Activated T-cell treated with anti-CD3 and anti-CD28 coated beads, Interleukin-2, amount 50 U/mL, for 72 hours (primary cell): ENCODE data around the gene KRTAP5-2. TPM values are rescaled to one million over a fixed set of nuclear protein-coding genes. Genes with fewer than 3 reads are reported as not detected.
A peak's percentile ranks its signal among the peaks of the same experiment; 100 is the strongest.
"Not testable (repeated sequence)": the region's sequence is repeated elsewhere in the genome, so short reads cannot be mapped to it uniquely, and the experiment has no call there.

Source experiments
- ATAC-seq, 2 donors: fragments of 150-1000 bp; cut with Tn5 transposase; replicated peaks in 1 of 2; 2 replicates each; pipeline ENCODE4 v1.10.0; 2021; ENCODE audit warnings: moderate library complexity in 2 of 2, mild to moderate bottlenecking in 1 of 2
- DNase-seq, 2 donors: peaks; one replicate each; pipeline ENCODE4 v3.0.0; 2021 to 2022; ENCODE audit warnings: mixed read lengths in 1 of 2
- H3K27ac Mint-ChIP-seq: one replicate; pipeline ENCODE4 v1.8.0; 2022; ENCODE audit warnings: mild to moderate bottlenecking, moderate library complexity, mixed read lengths
- H3K27me3 Mint-ChIP-seq: one replicate; pipeline ENCODE4 v1.8.0; 2022; ENCODE audit warnings: low read depth, mixed read lengths
- H3K36me3 Mint-ChIP-seq, 2 donors: one replicate each; pipeline ENCODE4 v1.8.0; 2022; ENCODE audit warnings: mixed read lengths in 2 of 2, mild to moderate bottlenecking in 1 of 2; ENCODE audit not compliant: insufficient read depth in 2 of 2
- H3K4me1 Mint-ChIP-seq: one replicate; pipeline ENCODE4 v1.8.0; 2022; ENCODE audit warnings: low read depth, mixed read lengths
- H3K4me3 Mint-ChIP-seq, 2 donors: one replicate each; pipeline ENCODE4 v1.8.0; 2022; ENCODE audit warnings: mild to moderate bottlenecking in 2 of 2, mixed read lengths in 2 of 2, moderate library complexity in 2 of 2
- H3K9me3 Mint-ChIP-seq, 2 donors: one replicate each; pipeline ENCODE4 v1.8.0; 2022; ENCODE audit warnings: mixed read lengths in 2 of 2
- total RNA-seq, 2 donors: library from RNA; stranded (reverse); gene quantifications; one replicate each; pipeline ENCODE4 v1.2.3, GENCODE V29; 2022

The KRTAP5-2 gene
- total RNA-seq, 2 donors from 2014 or later: not detected

DNA sequence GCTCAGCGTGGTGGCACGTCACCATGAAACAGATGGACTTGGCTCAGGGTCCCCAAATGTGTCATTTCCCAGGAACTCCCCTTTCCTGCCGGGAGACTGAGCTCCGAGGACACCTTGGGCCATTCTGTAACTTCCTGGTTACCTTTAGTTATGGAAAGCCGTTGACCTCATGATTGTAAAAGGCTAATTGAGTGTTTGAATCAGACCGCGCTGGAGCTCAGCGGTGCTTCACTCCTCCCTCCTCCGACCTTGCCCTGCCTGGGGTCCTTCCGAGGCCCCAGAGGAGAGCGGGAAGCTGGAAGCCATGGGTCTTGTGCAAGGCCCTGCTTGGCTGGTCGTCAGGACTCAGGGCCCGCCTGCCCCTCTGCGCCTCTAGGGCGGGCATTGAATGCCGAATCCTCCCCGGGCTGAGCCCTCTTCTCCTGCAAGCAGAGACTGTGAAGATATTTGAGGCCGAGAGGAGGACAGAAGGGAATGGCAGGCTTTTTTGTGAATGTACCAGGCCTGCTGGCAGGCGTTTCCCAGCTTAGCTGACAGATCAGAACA lies 1.4 kb downstream of the KRTAP5-2 start:
- peaks cover 20% of the 10 kb centered on the region for H3K27me3 Mint-ChIP-seq
- ATAC-seq, H3K36me3 Mint-ChIP-seq: not testable (repeated sequence)

DNA sequence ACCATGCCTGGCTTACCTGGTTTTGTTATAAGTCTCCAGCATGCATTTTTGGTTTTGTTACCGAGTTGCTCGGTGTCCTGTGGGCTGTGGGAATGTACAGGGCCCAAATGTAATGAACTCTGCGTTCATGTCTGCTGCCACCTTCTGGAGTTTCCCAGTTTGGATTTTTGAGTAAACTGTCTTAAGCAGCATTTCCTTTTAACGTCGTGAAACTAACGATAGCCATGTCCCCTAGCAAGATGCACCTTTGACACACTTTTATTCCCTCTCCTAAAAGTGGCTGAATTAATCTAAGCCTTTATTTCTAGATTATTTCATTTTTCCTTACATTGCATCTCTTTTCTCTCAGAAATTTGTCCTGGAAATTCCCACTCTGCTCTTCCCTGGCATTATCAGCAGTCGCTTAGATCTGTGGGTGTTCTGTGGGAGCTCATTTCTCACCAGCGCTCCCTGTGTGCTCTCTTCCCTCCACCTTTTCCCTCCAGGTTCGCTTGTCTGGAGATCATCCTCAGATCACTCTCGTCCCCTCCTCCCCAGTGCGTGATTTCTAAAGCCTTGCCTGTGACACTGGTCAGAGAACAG lies 2.0 kb downstream of the KRTAP5-2 start:
- not testable (repeated sequence) for H3K4me1 Mint-ChIP-seq, H3K9me3 Mint-ChIP-seq, DNase-seq, H3K27ac Mint-ChIP-seq, ATAC-seq, H3K36me3 Mint-ChIP-seq, H3K4me3 Mint-ChIP-seq
- H3K27me3 Mint-ChIP-seq: peaks cover 18% of the 10 kb centered on the region

More for the DNA sequence above, 1.4 kb downstream of the KRTAP5-2 start:
- H3K4me1 Mint-ChIP-seq, H3K4me3 Mint-ChIP-seq, DNase-seq, H3K27ac Mint-ChIP-seq, H3K9me3 Mint-ChIP-seq: not testable (repeated sequence)

DNA sequence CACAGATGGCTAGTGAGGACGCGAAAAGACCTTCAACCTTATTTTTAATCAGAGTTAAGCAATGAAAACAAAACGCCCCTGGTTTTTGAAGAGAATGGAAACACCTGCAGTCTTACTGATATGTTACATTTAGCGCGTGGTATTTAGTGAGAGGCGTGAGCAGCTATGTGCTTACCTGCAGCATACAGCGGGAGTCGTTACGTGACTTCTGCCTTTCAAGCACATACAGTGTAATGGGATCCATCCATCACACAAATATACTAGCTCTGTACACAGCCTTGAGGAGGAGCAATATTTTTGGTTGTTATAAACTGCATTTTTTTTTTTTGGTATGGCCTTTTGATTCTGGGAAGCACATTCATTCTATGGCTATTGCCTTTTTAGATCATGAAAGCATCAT lies 5.5 kb downstream of the KRTAP5-2 start:
- DNase-seq (no peak), ATAC-seq (no peak)
- H3K27me3 Mint-ChIP-seq: peaks cover 18% of the 10 kb centered on the region
- peaks cover 4% of the 10 kb centered on the region in 2 donors for H3K36me3 Mint-ChIP-seq
- H3K4me1 Mint-ChIP-seq: peaks cover 13% of the 10 kb centered on the region
- no peak overlapping the region for H3K4me3 Mint-ChIP-seq
- no peak overlapping the region for H3K27ac Mint-ChIP-seq
- H3K9me3 Mint-ChIP-seq: peaks cover 0 to 3% of the 10 kb centered on the region in 2 donors

DNA sequence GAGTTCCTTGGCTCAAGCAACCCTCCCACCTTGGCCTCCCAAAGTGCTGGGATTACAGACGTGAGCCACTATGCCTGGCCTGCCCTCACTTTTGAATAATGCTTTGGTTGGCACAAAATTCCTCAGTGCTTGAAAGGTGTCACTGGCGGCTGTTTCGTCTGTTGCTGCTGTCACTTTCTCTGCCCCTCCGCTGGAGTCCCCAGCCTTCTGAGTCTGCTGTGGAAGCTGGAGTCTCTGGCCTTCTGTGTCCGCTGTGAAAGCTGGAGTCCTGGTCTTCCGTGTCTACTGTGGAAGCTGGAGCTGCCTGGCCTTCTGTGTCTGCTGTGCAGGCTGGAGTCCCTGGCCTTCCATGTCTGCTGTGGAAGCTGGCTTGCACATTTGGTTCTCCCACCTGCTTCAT lies 8.1 kb downstream of the KRTAP5-2 start:
- no peak for DNase-seq
- peaks cover 8% of the 10 kb centered on the region for H3K4me1 Mint-ChIP-seq
- H3K36me3 Mint-ChIP-seq: peaks cover 4% of the 10 kb centered on the region in 2 donors
- ATAC-seq: no peak
- H3K4me3 Mint-ChIP-seq: peak overlapping the region in 1 of 2 donors; percentile 41
- peaks cover 0 to 3% of the 10 kb centered on the region in 2 donors for H3K9me3 Mint-ChIP-seq
- H3K27ac Mint-ChIP-seq: no peak overlapping the region
- no peaks in the 10 kb centered on the region for H3K27me3 Mint-ChIP-seq

DNA sequence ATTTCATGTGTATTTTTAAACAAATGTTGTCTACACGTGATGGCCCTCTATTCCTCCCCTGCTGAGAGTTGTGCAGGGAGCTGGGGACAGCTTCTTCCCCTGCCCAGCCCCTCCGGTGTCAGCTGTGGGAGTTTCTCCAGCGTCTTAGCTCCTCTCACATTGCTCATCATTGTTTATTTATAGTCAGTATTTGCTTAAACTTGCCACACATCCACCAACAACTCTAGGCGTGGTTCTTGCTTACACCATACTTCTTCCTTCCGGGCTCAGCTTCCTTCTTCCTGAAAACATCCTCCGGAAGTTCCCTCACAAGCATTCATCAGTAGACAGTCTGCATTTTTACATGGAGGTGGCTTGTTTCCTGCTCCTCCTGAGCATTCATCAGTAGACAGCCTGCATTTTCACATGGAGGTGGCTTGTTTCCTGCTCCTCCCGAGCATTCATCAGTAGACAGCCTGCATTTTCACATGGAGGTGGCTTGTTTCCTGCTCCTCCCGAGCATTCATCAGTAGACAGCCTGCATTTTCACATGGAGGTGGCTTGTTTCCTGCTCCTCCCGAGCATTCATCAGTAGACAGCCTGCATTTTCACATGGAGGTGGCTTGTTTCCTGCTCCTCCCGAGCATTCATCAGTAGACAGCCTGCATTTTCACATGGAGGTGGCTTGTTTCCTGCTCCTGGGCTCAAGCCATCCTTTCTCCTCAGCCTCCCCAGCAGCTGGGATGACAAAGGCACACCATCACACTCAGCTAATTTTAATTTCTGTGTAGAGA lies 8.7 kb downstream of the KRTAP5-2 start:
- DNase-seq, H3K4me1 Mint-ChIP-seq: not testable (repeated sequence)
- H3K27ac Mint-ChIP-seq: peak overlapping the region; percentile 38

DNA sequence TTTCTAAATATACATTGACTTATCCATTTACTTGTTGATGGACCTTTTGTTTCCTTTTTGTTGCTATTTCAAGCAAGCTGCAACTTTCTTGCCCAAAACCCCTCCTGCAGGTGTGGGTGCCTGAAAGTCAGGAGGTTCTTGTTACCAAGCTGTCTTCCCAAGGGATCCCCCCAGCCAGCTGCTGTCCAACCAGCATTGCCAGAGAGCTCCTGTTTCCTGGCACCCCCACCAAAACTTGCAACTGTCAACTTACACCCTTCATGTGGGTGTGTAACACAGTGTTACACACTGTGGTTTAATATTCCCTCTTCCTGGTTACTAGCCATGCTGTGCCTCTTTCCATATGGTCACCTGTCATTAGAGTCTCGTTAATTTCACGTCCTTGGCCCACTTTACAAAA lies 11.4 kb downstream of the KRTAP5-2 start:
- DNase-seq (no peak), ATAC-seq (no peak)
- no peak overlapping the region for H3K27ac Mint-ChIP-seq
- H3K27me3 Mint-ChIP-seq: no peaks in the 10 kb centered on the region
- H3K36me3 Mint-ChIP-seq: peaks cover 4% of the 10 kb centered on the region in 2 donors
- peaks cover 0 to 3% of the 10 kb centered on the region in 2 donors for H3K9me3 Mint-ChIP-seq
- no peak overlapping the region for H3K4me3 Mint-ChIP-seq
- H3K4me1 Mint-ChIP-seq: peaks cover 8% of the 10 kb centered on the region

More for the DNA sequence above, 8.7 kb downstream of the KRTAP5-2 start:
- ATAC-seq: peak in 1 of 2 donors; percentile 33
- peak overlapping the region; percentile 48 to 49 for H3K4me3 Mint-ChIP-seq
- not testable (repeated sequence) for H3K36me3 Mint-ChIP-seq, H3K9me3 Mint-ChIP-seq, H3K27me3 Mint-ChIP-seq

DNA sequence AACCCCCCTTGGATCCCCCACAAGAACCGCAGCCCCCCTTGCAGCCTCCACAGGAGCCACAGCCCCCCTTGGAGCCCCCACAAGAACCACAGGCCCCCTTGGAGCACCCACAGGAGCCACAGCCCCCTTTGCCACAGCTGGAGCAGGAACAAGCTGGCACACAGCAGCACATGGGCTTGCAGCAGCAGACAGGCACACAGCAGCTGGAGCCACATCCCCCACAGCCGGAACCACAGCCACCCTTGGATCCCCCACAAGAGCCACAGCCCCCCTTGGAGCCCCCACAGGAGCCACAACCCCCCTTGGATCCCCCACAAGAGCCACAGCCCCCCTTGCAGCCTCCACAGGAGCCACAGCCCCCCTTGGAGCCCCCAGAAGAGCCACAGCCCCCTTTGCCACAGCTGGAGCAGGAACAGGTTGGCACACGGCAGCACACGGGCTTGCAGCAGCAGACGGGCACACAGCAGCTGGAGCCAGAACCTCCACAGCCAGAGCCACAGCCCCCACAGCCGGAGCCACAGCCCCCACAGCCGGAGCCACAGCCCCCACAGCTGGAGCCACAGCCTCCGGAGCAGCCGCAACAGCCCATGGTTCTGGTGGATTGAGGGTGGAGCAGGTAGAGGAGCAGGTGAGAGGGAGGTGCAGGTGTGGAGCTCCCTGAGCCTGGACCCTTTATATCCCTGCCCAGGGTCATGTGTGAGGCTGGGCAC lies 13.3 kb downstream of the KRTAP5-2 start, which contains the start of gene KRTAP5-1:
Gene KRTAP5-1 (minus strand): TSS at position 623 of the 710 bp plus-strand sequence. CDS start 34 bp downstream, at position 589.
- not testable (repeated sequence) for DNase-seq, ATAC-seq, H3K9me3 Mint-ChIP-seq, H3K36me3 Mint-ChIP-seq, H3K4me1 Mint-ChIP-seq, H3K27ac Mint-ChIP-seq, H3K27me3 Mint-ChIP-seq
- H3K4me3 Mint-ChIP-seq: peak within 1 kb of the TSS in 1 of 2 donors; percentile 10

DNA sequence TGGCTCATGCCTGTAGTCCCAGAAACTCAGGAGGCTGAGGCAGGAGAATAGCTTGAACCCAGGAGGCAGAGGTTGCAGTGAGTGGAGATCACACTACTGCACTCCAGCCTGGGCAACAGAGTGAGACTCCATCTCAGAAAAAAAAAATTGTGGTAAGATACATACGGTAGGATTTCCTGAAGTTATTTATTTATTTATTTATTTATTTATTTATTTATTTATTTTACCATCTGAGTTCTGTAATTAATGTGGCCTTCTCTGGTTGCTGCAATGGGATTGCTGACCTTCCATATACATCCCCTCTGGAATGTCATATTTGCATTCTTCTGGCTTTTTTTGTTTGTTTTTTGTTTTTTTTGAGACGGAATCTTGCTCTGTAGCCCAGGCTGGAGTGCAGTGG lies 15.2 kb downstream of the KRTAP5-2 start:
- H3K27ac Mint-ChIP-seq, H3K36me3 Mint-ChIP-seq, DNase-seq, H3K27me3 Mint-ChIP-seq, H3K4me1 Mint-ChIP-seq, H3K9me3 Mint-ChIP-seq, ATAC-seq, H3K4me3 Mint-ChIP-seq: not testable (repeated sequence)

DNA sequence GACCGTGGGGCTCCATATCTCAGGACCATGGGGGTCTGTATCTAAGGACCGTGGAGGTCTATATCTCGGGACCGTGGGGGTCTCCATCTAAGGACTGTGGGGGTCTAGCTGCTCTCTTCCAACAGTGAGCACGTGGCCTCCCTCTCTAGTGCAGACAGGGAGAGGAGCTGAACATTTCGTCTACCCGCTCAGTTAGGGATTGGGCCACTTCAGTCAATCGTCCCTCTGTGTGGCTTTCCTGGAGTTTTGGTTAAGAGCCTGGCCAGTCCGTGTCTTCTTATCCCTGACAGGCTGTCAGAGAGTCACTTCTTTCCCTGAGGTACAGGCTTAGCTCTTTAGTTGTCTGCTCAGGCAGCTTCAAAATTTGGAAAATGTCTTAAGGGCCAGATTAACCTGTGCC lies 16.1 kb downstream of the KRTAP5-2 start:
- Mint-ChIP-seq H3K27ac (no peak overlapping the region), H3K36me3 (peaks cover 3 to 7% of the 10 kb centered on the region in 2 donors), H3K9me3 (peaks cover 0 to 6% of the 10 kb centered on the region in 2 donors), H3K4me1 (no peaks in the 10 kb centered on the region), H3K27me3 (no peaks in the 10 kb centered on the region), H3K4me3 (no peak overlapping the region)
- no peak for ATAC-seq
- DNase-seq: no peak

DNA sequence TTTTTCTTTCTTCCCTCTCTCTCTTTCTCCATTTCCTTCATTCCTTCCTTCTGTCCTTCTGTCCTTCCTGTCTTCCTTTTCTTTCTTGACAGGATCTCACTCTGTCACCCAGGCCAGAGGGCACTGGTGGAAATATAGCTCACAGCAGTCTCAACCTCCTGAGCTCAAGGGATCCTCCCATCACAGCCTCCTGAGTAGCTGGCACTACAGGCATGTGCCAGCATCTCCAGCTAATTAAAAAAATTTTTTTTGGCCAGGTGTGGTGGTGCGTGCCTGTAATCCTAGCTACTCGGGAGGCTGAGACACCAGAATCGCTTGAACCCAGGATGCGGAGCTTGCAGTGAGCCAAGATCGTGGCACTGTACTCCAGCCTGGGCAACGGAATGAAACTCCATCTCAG lies 21.3 kb downstream of the KRTAP5-2 start:
- ATAC-seq (no peak), DNase-seq (no peak)
- Mint-ChIP-seq H3K27me3 (peaks cover 7% of the 10 kb centered on the region), H3K4me3 (no peak overlapping the region), H3K36me3 (peaks cover 3 to 7% of the 10 kb centered on the region in 2 donors), H3K27ac (no peak overlapping the region), H3K4me1 (peaks cover 8% of the 10 kb centered on the region), H3K9me3 (peaks cover 0 to 6% of the 10 kb centered on the region in 2 donors)

DNA sequence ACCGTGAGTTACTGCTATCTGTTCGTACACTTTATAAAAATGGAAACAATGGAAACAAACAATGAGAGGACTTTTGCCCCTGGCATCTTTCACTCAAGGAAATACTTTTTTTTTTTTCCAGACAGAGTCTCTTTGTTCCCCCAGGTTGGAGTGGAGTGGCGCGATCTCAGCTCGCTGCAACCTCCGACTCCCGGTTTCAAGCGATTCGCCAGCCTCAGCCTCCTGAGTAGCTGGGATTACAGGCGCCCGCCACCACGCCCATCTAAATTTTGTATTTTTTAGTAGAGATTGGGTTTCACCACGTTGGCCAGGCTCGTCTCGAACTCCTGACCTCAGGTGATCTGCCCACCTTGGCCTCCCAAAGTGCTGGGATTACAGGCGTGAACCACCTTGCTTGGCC lies 22.3 kb downstream of the KRTAP5-2 start:
- H3K4me1 Mint-ChIP-seq, H3K36me3 Mint-ChIP-seq, ATAC-seq, H3K9me3 Mint-ChIP-seq, H3K27ac Mint-ChIP-seq, H3K27me3 Mint-ChIP-seq, DNase-seq: not testable (repeated sequence)
- peak overlapping the region in 1 of 2 donors; percentile 49 for H3K4me3 Mint-ChIP-seq

DNA sequence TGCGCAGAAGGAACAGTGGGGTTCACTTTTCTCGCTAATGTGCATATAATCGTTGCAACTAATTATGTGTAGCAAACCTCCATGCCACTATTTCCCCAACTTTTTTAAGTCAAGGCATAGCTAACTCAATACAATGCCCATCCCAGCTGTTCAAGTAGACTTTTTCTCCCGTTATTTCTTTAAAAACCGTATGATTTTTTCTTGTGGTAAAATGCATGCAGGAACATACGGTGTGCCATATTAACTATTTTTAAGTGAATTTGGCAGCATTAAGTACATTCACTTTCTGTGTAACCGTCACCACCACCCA lies 23.2 kb downstream of the KRTAP5-2 start:
- peaks cover 3 to 7% of the 10 kb centered on the region in 2 donors for H3K36me3 Mint-ChIP-seq
- peak overlapping the region; percentile 37 to 49 for H3K4me3 Mint-ChIP-seq
- H3K27ac Mint-ChIP-seq: no peak overlapping the region
- ATAC-seq (no peak), DNase-seq (no peak)
- peaks cover 7% of the 10 kb centered on the region for H3K27me3 Mint-ChIP-seq
- peaks cover 0 to 6% of the 10 kb centered on the region in 2 donors for H3K9me3 Mint-ChIP-seq
- H3K4me1 Mint-ChIP-seq: peaks cover 8% of the 10 kb centered on the region
